ENCODE measurements around the gene MAP2K1.
"Not testable (repeated sequence)": the region's sequence is repeated elsewhere in the genome, so short reads cannot be mapped to it uniquely, and the experiment has no call there.

Gene MAP2K1

DNA sequence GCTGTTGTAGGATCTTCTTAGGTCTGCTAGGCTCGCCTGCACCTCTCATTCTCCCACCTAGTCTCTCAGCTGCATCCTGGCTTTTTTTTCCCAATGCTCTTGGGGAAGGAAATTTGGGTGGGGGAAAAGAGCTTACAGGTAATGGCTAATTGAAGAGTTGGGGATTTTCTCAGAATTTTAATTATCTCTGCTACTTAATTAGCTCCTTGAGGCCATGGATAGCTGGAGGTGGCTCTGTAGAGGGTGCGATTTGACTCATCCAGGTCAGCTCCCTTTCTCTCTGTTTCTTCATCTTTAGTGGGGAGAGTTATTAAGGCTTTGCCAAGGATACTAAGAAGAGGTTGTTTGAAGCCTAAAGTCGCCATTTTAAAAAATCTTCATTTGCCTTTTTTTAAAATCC, 88.3 kb downstream of the MAP2K1 start:
- DNase-seq (ENCODE audit: low read depth in 2 of 2): no peak

- DNase-seq (ENCODE audit: low read depth in 2 of 2): no peak
Measured at GRCh38 chr15:66476535-66476934, 89.8 kb downstream of the MAP2K1 start.

DNA sequence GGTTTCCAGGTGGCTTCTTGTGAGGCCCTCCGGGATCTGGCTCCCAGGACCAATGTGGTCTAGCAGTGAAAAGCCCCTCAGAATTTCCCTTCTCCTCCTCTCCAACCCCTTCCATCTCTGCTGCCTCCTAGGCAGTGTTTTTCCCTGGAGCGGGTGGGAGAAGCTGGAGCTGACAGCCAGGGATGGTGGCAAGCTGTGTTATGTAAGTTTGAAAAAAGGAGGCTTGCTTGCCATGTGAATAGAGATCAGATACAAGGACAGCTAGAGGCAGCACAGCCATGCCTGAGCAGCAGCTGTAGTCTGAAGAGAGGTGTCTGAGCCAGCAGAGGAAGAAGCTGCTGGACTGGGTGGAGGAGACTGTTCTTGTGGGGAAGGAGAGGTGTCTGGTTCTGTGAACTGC, 90.3 kb downstream of the MAP2K1 start:
- DNase-seq (ENCODE audit: low read depth in 2 of 2): no peak

GRCh38 chr15:66480267-66480666, 93.6 kb downstream of the MAP2K1 start:
- no peak for DNase-seq (ENCODE audit: low read depth in 2 of 2)

DNA sequence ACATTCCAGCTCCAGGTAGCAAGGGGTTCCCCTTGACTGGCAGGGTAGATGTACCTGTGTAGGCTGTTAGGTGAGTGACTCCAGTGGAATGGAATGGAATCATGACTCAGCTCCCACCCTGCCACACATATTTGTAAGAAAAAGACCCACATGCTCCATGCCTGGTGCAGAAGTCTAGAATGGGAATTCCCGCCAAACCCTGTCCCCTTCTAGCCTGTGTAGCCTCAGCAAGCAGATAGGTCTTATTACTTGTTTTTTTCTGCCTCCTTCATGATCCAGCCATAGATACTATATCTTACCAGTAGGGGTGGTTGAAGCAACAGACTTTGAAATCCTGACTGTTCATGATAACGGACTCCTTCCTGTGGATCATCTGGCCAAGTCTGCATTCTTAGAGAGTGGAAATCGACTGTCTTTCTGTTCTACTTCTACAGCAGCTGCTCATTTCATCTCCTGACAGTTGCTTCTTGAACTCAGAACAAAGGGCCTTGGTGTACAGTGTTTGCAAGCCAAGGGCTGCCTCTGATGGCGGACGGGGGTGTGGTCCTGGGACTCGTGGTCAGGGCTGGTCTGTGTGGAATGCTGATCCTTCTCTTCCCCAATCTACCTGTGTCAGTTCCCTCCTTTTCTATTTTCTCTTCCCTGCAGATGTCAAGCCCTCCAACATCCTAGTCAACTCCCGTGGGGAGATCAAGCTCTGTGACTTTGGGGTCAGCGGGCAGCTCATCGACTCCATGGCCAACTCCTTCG, 94.6 kb downstream of the MAP2K1 start:
- DNase-seq (ENCODE audit: low read depth in 2 of 2): no peak

DNA sequence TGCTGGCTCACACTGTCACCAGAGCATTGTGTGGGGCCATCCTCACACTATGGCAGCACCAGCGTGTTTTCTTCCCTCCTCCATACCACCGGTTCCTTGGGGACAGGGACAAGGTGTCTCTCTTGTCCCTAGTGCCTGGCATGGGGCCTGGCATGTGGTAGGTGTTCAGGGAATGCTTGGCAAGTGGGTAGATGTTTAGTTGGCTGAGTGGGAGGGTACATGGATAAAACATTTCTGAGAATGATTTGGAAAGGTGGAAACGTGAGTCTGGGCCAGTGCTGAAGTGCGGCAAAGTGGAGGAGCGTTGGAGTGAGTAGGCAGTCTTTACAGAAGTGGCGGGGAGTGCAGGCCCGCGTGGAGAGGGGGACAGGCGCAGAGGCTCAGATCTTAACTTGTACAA, 95.8 kb downstream of the MAP2K1 start:
- no peak for DNase-seq (ENCODE audit: low read depth in 2 of 2)

DNA sequence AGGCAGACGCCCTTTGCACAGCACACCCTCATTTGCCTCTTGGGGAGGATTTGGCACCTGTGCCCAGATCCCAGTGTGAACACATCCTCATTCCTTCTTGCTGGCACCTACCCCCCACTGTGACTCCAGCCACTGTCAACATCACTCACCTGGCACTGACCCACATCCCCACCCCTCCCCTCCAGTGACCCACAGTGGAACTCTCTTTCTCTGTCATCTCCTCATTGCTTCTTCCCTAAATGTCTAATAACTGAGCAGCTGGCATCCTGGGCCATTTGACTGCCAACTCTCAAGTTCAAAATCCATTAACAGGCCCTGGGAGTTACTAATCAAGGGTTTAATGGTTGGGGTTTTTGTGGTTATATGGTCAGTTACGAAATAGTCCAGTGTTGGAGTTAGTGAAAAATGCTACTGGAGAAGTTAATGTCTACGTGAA, 96.4 kb downstream of the MAP2K1 start:
- DNase-seq (ENCODE audit: low read depth in 2 of 2): no peak

DNA sequence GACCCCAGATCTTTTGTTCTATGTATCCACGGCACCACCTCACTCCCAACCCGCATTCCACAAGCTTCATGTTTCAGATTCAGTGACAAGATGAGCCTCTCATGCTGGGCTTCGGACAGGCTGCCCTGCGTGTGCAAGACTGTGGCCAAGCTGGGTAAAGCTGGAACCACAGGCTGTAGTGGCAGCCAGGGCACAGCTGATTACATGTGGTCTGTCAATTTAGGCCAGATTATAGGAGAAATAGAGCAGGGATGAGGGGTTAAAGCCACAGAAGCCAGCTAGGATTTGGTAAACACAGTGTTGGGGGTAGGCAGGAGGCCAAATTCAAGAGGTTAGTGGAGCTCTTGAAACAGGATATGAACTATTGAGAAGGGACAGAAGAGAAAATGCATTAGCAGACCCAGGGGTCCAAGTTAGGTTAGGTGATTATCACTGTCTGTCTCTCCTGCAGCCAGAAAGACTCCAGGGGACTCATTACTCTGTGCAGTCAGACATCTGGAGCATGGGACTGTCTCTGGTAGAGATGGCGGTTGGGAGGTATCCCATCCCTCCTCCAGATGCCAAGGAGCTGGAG, 97.9 kb downstream of the MAP2K1 start:
- DNase-seq (ENCODE audit: low read depth in 2 of 2): no peak

GRCh38 chr15:66486887-66487286, 100.2 kb downstream of the MAP2K1 start:
- no peak for DNase-seq (ENCODE audit: low read depth in 2 of 2)

DNA sequence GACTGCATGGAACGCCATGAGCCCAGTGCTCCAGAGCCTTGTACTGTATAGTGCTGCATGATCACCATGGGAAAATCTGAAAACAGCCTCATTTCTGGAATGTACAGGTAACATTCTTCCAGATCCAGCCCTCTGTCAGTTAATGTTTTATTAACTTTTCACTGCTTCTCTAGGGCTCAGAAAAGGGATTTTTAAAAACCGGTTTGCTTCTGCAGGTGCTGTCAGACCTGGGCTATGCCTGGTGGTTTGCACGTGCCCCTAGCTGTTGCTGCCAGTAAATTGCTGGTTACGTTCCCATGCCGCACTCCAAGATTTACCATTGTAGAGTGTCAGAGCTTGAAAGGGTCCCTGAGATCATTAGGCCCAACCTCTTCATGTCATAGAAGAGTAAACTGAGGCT, 101.8 kb downstream of the MAP2K1 start:
- no peak for DNase-seq (ENCODE audit: low read depth in 2 of 2)

GRCh38 chr15:66489179-66489791, 102.6 kb downstream of the MAP2K1 start:
- no peak for DNase-seq (ENCODE audit: low read depth in 2 of 2)

DNA sequence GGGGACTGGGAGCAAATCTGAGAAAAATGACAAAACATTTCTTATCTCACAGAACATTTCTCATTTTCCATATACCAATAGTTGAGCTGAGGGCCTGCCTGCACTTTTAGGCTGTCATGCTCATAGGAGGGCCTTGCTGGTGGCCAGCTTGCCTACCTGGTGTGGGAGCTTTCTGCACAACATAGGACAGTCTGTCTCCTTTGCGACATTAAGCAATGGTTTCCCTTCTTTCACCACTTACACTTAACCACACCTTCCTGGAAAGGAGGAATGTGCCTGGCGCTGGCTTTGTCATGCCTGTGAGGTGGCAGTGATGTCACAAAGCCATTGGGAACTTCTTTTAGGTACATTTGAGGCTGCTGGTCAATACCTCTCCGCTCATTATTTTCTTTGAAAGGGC, 105.1 kb downstream of the MAP2K1 start:
- DNase-seq (ENCODE audit: low read depth in 2 of 2): no peak

DNA sequence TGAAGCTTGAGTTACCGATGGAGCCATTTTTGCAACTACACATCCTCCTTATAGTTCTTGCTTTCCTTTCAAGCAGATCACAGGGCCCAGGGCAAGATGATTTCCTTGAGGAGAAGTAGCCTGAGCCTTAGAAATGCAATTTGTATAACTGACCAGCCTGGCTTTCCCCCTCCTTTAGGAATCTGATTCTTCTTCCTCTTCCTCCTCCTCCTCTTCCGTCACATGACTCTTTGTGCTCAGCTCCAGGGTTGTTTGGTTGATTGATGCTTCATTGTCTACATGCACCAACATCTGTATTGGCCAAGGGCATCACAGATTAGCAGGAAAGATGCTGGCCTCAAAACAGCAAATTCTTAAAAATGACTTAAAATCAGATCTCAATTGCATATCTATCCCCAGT, 107.5 kb downstream of the MAP2K1 start:
- no peak for DNase-seq (ENCODE audit: low read depth in 2 of 2)

DNA sequence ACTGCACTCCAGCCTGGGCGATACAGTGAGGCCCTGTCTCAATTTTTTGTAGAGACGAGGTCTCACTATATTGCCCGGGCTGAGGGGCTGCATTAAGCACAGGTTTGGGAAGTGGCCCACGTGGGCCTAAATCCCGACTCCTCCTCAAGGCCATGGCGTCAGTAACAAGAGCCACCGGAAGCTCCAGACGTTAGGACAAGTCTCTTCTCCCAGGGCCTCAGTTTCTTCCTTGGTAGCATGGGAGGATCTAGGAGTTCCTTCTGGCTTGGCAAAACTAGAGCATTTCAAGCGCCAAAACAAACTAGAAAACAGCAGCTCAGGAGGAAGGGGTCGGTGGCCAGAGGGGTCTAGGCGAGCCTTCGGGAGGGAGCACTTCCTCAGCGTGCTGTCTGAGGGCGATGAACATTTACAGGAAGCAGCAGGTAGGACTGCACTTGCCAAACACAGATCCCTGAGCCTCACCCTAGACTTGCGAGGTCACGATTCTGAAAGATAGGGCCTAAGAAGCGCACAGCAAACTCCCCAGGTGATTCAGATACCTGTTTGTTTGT, 110.3 kb downstream of the MAP2K1 start:
- no peak for DNase-seq (ENCODE audit: low read depth in 2 of 2)

- peak; percentile 96 to 99 for DNase-seq (ENCODE audit: low read depth in 2 of 2)
Measured at GRCh38 chr15:66497502-66498455, 111.1 kb downstream of the MAP2K1 start, which contains the start of gene SNAPC5. TSS of gene SNAPC5 (minus strand) at chr15:66497762. CDS start at chr15:66497731, 31 bp downstream.

DNA sequence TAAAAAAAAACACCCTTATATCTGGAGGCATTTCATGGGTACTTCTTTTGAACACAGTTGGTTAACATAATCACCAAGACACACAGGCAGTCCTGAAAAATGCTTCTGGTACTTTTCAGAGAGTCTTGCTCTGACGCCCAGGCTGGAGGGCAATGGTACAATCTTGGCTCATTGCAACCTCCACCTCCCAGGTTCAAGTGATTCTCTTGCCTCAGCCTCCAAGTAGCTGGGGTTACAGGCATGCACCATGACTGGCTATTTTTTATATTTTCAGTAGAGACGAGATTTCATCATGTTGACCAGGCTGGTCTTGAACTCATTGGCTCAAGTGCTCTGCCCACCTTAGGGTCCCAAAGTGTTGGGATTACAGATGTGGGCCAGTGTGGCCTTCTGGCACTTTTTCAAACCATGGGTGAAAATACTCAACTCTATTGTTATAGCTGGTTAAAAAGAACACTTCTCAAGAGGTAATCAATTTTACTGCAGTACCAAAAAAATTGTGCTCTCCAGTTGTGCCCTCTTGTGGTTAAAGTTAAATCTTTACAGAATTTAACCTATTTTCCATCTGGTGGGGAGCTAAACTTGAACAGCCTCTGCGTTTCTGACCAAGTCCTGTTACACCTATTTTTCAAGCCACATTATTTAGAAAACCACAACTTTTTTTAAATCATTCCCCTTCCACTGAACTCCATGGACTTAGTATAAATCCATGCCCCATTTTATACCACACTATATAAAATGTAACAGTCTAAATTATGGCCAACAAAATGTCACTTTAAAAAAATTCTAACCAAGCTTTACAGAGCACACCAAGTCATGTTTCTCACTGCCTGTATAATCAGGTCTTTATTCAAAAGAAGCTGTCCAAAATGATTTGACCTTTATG, 112.0 kb downstream of the MAP2K1 start:
- no peak for DNase-seq (ENCODE audit: low read depth in 2 of 2)

DNA sequence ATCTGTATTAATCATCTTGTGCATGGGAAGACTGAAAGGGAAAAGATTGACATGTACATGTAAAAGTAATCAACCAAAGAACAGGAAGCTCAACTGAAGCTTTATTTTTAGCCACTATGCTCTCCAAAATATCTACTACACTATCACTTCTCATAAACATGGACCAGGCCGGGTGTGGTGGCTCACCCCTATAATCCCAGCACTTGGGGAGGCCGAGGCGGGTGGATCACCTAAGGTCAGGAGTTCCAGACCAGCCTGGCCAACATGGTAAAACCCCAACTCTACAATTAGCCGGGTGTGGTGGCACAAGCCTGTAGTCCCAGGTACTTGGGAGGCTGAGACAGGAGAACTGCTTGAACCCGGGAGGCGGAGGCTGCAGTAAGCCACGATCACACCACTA, 113.6 kb downstream of the MAP2K1 start:
- DNase-seq (ENCODE audit: low read depth in 2 of 2): not testable (repeated sequence)

DNA sequence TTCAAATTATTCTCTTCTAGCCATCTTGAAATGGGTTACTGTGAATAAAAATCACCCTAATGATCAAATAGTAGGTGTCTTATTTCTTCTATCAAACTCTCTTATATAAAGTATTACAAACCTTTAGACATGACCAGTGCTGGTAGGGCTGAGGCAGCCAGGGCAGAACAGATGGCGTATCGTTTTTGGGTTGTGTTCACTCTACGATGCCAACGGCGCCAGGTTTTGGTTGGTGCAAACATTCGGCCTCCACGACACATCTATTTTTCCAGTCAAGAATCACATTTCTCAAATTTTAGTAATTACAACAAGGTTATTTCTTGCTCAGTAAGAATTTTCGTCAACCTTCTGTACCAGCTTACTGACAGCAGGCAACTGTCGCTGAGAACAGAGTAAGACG, 115.8 kb downstream of the MAP2K1 start:
- DNase-seq (ENCODE audit: low read depth in 2 of 2): no peak

- not testable (repeated sequence) for DNase-seq (ENCODE audit: low read depth in 2 of 2)
Measured at GRCh38 chr15:66503041-66503648, 116.4 kb downstream of the MAP2K1 start.
